ENCODE results near the gene NOVA1.

NOVA1 gene

DNA sequence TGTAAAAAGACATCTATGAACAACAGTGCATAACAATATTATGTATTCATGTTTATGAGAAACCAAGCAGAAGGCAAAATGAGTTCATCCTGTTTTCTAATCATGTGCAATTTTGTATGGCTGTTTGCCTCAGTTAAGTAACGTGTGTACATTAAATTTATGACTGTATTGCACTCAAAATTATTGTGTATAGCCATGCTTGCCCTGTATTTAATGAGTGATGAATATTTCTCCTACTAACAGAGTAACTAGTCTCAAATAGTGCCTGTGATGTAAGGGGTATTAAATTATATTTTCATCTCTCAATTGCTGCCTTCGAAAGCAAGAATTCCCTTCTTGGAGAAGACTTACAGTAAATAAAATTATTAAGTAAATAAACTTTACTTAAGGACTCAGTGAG lies 154.2 kb downstream of the NOVA1 start:
- no peak for DNase-seq

DNA sequence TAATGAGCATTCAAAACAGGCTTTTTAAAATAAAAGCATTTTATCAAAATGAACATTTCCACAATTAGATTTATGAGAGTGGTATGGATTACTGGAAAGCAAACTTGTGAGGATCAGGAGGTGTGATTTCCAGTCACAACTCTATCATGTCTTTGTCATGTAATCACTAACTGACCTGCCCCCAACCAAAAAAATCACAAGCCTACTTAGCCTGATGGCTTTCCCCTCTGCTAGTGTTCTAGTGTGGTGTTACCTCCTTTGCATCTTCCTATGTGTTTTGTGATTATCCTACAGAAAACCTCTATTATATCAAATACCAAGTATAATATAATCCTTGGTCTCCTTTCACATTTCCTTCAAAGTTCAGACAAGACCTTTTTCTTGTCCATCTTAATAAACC lies 168.6 kb downstream of the NOVA1 start:
- DNase-seq, result no peak

DNA sequence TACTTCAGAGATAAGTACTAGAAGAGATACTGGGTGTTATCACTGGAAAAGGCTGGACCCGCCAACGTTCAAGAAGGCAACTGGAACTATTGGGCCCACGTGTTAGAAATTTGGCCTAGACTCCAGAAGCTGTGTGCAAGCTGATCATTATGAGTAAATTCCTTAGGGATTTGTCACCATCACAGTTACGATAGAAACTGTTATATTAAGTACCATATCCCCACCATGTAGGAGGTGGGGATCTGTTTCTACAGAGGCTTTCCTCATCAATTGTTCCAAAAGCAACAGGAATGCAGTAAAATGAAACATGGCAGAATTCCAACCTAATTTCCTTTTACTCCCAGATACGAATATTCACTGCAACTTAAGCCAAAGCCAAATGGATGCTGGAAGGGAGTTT lies 170.7 kb downstream of the NOVA1 start:
- DNase-seq, result no peak

DNA sequence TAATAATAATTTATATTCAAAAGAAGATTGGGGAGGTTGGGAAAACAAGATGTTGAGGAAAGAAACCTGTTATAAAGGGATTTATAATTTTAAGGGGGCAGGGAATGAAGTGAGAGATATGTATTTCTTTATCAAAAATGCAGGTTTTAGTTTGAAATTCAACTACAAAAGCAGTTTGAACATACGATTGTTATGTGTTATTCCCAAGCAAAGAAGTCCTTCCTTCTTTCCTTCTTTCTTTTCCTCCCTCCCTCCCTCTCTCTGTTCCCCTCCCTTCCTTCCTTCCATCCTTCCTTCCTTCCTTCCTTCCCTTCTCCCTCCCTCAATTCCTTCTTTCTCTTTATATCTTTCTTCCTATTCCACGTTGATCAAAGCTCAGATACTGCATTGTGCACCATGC lies 173.3 kb downstream of the NOVA1 start:
- no peak for DNase-seq

DNA sequence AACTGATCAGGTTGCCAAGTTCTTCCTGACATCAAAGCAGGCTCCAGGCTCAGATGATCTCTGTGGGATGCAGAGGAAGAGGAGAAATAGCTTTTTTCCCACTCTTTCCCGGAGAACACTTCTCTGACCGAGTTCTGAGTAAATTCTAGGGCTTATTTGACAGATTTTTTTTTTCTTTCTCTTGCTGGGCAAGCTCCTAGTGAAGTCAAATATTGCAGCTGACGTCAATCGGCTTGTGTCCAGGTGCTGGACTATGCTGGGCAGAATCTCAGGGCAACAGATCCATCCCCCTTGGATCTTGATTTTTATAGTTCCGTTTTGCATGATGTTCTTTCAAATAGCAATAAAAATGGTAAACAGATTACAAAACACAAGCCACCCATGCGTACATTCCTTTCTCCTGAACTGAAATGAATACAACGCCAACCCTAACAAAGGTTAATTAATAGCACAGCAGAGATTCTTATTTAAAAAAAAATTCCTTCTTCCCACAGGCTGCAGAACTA lies 182.2 kb downstream of the NOVA1 start:
- DNase-seq, result no peak

DNA sequence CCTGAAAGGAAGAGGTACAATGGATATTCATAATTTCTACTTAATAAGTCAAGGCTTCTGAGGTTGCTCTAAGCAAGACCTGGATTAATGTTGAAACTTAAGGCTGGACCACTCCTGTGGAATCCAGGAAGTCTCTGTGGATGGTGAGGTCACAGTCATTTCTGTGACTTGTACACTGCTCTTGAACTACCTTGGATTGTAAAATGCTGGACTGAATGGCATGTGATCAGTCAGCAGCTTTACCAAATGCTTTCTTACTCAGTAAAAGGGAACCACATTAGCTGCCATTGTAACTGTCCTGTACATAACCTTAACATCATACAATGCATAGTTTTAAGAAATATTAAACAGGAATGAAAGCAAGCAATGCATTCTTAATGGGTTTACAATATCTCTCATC lies 182.9 kb downstream of the NOVA1 start:
- no peak for DNase-seq

DNA sequence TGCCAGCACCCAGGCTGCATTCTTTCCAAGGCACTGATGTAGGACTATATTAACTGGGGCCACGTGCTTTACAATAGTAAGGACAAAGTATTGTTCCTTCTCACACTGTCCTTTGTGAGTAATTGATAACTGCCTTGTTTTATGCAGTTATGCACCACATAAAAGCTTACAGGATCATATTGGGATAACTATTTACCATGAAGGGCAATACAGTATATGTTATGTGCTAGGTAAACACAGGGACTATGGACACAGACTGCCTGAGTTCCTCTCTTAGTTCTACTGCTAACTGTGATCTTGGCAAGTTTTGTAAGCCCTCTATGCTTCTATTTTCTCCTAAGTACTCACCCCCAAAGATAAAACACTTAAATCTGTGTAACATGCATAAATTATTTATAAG lies 183.7 kb downstream of the NOVA1 start:
- DNase-seq, result no peak

DNA sequence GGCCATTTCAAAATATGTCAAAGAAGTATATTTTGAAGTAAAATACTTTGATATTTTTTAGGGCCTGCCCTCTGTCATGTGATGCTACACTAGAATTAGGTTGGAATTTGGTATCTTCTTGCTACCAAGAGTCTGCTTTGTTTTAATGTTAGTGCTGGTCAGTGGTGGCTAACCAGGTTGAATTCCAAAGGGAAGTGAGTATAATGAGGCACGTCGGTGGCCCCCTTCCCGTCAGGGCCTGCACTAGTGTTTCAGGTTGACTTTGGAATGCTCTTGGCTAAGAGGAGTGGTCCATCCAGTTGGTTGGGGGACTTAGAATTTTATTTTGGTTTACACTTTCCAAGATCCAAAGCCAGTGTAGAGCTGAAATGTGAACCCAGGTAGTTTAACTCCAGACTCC lies 185.4 kb downstream of the NOVA1 start:
- no peak for DNase-seq

DNA sequence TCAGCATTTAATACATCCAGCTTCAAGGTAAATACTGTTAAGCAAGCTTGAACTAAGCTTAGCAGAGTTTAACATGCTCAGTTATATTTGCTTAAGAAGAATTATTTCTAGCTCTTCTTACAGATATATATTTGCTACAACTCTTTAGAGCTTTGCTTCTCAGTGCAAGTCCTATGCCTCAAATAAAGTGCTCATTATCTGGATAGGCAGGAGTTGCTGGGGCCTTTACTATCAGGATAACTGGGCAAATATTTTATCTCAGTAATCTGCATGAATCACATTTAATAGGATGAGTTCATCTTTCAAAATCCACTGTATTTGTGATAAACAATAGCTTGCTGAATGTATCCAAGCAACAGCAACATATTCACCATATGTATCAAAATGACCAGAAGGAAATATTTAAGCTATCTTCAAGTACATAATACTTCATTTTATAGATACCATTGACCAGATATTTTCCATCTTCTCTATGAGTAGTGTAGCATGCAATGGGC lies 187.6 kb downstream of the NOVA1 start:
- DNase-seq, result no peak

DNA sequence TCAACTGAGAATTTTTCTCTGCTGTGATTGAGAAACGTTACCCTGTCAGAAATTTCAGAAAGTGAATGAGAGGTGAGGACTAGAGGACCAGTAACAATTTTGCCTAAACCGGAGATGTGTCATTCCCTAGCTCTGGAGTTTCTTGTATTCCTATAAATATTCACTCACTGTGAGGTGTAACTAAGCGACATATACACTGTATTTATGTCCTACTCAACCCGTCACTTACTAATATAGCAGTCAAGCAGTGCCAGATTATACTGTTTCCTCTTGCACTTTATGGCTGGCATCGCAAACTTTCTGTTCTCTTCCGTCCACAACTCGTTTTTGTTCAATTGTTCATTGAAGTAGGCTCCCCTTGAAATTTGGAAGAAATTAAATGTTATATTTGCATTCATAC lies 192.9 kb downstream of the NOVA1 start:
- DNase-seq, result no peak

DNA sequence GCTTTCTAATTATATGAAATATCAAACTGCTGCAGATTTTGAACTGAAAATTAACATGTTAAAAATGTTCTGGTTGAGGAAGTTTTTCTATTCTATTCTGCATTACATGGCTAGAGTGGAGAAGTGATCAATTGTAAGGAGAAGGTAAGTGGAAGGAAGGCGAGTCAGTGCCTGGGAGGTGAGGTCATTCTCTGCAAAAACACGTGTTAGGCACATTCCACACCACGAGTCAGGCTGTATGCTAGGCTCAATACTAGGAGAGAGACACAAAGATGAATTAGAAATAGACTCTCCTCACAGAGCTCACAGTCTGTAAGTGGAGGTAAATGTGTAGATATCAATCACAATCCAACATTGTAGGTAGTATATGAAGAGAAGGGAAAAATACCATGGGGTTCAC lies 194.1 kb downstream of the NOVA1 start:
- DNase-seq, result no peak

DNA sequence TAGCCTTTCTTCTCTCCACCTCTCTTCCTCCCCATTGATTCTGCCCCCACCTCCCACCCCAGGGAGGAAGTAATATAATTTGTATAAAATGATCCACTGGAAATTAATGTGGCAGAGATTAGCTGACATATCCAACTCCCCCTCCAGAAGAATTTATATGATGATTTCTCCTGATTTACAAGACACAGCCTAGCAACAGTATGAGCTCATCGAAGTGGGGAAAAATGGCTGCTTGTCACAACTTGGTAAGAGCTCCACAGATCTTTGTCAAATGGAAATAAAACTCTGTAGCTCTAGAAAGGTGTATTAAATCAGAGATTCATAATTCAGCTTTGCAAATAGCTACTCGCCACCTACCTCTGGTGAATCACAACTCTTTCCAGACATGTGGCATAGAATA lies 195.7 kb downstream of the NOVA1 start:
- no peak for DNase-seq

DNA sequence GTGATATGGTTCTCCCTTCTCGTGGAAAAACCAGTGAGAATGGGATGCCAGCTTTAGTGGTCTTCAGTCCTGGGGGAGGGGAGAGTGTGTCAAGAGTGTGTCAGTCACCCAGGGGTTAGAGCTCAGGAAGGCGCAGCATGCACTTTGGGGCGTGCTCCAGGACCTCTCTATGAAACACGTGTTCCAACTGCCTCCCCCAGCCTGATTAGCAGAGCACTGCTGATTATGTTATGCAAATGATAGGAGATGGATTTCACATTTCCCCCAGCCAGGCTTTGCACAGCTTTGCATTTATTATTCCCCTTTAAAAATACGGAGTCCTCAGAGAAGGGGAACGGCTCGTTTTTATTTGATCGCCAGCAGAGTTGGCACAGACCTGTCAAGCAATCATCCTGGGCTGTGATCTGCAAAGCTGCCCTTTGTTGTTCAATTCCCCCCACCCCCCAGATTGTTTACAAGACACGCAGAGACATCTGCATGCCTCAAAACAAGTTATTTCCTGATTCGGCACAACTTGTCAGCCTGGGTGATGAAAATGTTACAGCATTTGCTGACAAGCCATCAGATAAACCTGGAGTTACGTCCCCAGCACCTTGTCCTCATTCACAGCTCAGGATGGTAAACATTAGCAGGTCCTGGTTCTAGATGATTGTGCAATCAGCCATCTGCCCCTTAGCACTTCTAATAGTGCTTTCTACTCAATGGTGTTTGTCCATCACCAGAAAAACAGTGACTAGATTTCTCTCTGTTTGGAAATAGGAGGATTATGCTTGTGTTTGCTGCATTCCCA lies 196.5 kb downstream of the NOVA1 start:
- no peak for DNase-seq

DNA sequence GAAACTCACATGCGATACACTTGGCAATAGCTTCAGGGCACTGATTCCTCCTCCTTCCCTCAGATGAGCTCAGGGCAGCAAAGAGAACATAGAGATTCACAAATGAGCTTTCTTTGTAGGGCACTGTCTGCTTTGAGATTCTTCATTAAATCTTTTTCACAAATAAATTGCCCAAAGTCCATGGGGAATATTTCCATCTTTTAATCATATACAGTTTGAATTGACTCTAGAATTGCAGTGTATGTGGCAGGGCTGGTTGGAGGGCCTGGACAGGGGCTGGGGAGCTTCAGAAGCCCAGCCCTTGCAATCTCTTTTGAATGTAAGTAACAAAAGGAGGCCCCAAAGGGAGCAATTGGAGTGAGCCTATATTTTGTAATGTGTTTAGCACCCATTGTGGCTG lies 197.5 kb downstream of the NOVA1 start:
- no peak for DNase-seq

DNA sequence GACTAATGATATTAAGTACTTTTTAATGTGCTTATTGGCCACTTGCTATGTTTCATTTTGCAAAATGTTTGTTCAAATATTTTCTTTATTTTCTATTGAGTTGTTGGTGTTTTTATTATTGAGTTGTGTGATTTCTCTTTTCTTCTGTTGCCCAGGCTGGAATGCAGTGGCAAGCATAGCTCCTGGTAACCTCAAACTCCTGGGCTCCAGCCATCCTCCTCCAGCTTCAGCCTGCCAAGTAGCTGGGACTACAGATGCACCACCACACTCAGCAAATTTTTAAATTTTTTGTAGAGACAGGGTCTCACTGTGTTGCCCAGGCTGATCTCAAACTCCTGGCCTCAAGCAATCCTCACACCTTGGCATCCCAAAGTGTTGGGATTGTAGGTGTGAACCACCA lies 199.2 kb downstream of the NOVA1 start:
- no peak for DNase-seq

Data from CD4-positive, alpha-beta T cell treated with Interferon alpha-2 for 1 hour (primary cell).